Loucy (cell line): ENCODE results near the gene CDK7.

Experiments used
- EZH2phosphoT487 ChIP-seq: fragments of 200-600 bp; IDR thresholded peaks from 2 replicates; pipeline ENCODE4 v1.6.1; 2018; ENCODE audit warnings: antibody characterized with exemption, mild to moderate bottlenecking, moderate library complexity, borderline replicate concordance
- TF ChIP-seq, protein P1 (sequence below): fragments of 200-600 bp; sonication (generic); conservative IDR thresholded peaks from 2 replicates; pipeline ENCODE4 v1.5.1; 2014; ENCODE audit warnings: mild to moderate bottlenecking, antibody characterized with exemption, low read length

DNA sequence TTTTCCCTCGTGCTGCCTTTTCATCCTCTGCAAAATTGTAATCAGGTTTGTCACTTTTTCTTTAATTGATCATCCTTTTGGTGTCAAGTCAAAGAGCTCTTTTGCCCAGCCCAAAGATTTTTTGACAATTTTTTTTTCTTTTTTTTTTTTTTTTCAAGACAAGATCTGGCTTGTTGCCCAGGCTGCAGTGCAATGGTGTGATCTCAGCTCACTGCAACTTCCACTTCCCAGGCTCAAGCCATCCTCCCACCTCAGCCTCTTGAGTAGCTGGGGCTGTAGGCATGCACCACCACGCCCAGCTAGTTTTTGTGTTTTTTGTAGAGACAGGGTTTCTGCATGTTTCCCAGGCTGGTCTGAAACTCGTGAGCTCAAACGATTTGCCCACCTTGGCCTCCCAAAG lies 36.7 kb downstream of the CDK7 start:
- TF ChIP-seq, protein P1, sequence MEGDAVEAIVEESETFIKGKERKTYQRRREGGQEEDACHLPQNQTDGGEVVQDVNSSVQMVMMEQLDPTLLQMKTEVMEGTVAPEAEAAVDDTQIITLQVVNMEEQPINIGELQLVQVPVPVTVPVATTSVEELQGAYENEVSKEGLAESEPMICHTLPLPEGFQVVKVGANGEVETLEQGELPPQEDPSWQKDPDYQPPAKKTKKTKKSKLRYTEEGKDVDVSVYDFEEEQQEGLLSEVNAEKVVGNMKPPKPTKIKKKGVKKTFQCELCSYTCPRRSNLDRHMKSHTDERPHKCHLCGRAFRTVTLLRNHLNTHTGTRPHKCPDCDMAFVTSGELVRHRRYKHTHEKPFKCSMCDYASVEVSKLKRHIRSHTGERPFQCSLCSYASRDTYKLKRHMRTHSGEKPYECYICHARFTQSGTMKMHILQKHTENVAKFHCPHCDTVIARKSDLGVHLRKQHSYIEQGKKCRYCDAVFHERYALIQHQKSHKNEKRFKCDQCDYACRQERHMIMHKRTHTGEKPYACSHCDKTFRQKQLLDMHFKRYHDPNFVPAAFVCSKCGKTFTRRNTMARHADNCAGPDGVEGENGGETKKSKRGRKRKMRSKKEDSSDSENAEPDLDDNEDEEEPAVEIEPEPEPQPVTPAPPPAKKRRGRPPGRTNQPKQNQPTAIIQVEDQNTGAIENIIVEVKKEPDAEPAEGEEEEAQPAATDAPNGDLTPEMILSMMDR, result no peak
- TF ChIP-seq EZH2phosphoT487, result no peak
